Nephron progenitor cell (in vitro differentiated cells): ENCODE results near the gene SIGLEC10.
"Not testable (repeated sequence)": the region's sequence is repeated elsewhere in the genome, so short reads cannot be mapped to it uniquely, and the experiment has no call there.

ENCODE experiments used
- DNase-seq: peaks from one replicate; pipeline ENCODE4 v3.0.0; 2021
- H3K27ac Mint-ChIP-seq: 2 replicates; pipeline ENCODE4 v1.8.0; 2021; ENCODE audit warnings: mild to moderate bottlenecking, moderate library complexity, mixed read lengths
- H3K27me3 Mint-ChIP-seq: 2 replicates; pipeline ENCODE4 v1.8.0; 2021; ENCODE audit warnings: mild to moderate bottlenecking, low read depth, mixed read lengths; ENCODE audit not compliant: poor library complexity
- H3K36me3 Mint-ChIP-seq: 2 replicates; pipeline ENCODE4 v1.8.0; 2021; ENCODE audit warnings: low read depth, mixed read lengths
- H3K4me1 Mint-ChIP-seq: 2 replicates; pipeline ENCODE4 v1.8.0; 2021; ENCODE audit warnings: mixed read lengths
- H3K4me3 Mint-ChIP-seq: 2 replicates; pipeline ENCODE4 v1.8.0; 2021; ENCODE audit warnings: mild to moderate bottlenecking, moderate library complexity, mixed read lengths
- H3K9me3 Mint-ChIP-seq: 2 replicates; pipeline ENCODE4 v1.8.0; 2021; ENCODE audit warnings: mild to moderate bottlenecking, moderate library complexity, mixed read lengths
- CTCF ChIP-seq: fragments of 200-600 bp; sonication (generic); IDR thresholded peaks from 2 replicates; pipeline ENCODE4 v1.5.0; 2021; ENCODE audit warnings: antibody characterized with exemption

The SIGLEC10 gene, protein sequence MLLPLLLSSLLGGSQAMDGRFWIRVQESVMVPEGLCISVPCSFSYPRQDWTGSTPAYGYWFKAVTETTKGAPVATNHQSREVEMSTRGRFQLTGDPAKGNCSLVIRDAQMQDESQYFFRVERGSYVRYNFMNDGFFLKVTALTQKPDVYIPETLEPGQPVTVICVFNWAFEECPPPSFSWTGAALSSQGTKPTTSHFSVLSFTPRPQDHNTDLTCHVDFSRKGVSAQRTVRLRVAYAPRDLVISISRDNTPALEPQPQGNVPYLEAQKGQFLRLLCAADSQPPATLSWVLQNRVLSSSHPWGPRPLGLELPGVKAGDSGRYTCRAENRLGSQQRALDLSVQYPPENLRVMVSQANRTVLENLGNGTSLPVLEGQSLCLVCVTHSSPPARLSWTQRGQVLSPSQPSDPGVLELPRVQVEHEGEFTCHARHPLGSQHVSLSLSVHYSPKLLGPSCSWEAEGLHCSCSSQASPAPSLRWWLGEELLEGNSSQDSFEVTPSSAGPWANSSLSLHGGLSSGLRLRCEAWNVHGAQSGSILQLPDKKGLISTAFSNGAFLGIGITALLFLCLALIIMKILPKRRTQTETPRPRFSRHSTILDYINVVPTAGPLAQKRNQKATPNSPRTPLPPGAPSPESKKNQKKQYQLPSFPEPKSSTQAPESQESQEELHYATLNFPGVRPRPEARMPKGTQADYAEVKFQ

DNA sequence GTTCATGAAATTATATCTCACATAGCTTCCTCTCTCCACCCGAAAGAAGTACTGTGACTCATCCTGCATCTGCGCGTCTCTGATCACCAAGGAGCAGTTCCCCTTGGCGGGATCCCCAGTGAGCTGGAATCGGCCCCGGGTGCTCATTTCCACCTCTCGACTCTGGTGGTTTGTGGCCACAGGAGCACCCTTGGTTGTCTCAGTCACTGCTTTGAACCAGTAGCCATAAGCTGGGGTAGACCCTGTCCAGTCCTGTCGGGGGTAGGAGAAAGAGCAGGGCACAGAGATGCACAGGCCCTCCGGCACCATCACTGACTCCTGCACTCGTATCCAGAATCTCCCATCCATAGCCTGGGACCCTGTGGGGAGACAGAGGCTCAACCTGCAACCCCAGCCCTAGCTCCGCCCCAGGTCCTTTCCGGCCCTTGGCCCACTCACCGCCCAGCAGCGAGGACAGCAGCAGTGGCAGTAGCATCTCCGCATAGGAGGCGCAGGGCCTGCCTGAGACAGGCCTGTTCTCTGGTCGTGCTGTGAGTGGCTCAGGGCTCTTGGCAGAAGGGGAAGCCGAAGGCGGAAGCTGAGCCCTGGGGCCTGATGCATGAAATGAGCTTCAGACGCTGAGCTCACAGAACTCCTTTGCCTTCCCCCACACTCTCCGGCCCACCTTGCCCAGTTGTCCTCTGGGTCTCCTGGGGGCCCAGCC, at the start of gene SIGLEC10:
TSS of gene SIGLEC10 (minus strand) at position 536 of the 703 bp plus-strand sequence. CDS start at position 475, 61 bp downstream.
- Mint-ChIP-seq H3K27ac (no peak within 1 kb of the TSS), H3K36me3 (no peaks in the 10 kb centered on the region), H3K27me3 (peaks cover 9% of the 10 kb centered on the region), H3K4me3 (no peak within 1 kb of the TSS), H3K4me1 (no peaks in the 10 kb centered on the region), H3K9me3 (peaks cover 3% of the 10 kb centered on the region)
- TF ChIP-seq CTCF = no peak
- DNase-seq = no peak

DNA sequence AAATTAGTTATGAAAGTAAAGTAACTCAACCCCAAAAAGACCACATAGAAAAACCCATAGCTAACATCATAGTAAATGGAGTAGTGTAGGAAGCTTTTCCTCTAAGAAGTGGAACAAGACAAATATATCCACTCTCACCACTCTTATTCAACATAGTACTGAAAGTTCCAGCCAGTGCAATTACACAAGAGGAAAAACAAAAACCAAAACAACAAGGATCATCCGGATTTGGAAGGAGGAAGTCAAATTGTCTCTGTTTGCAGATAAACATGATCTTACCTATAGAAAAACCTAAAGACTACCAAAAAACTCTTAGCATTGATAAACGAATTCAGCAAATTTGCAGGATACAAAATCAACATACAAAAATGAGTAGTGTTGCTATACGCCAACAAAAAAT, 49.3 kb upstream of the SIGLEC10 start:
- Mint-ChIP-seq H3K4me3 (no peak overlapping the region), H3K27ac (no peak overlapping the region), H3K36me3 (no peaks in the 10 kb centered on the region), H3K27me3 (peaks cover 38% of the 10 kb centered on the region), H3K9me3 (peaks cover 26% of the 10 kb centered on the region), H3K4me1 (no peaks in the 10 kb centered on the region)
- TF ChIP-seq CTCF = no peak
- no peak for DNase-seq

DNA sequence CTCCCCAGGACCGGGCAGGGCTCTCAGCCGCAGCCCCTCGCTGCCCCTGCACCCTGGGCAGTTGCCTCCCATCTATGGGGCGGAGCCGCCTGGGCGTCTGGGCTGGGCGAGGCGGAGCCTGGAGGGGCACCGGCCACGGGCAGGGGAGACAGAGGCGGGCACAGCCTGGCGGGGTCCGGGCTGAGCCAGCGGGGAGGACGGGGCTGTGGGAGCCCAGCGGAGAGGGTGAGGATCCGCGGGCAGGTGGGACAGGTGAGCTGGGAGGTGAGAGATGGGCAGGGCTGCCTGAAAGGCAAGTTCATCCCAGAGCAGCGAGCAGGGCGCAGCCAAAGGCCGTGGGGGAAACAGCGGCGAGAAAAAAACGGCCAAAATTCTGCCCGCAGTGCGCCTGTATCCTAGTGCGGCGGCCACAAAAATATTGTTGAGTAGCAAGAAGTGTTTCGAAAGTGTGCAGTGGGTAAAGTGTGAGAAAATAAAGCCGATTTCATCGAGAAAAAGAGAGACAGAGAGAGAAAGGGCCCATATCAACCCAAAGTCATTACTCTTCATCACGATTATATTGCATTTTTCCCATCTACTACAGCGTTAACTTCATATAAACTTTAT, 46.6 kb upstream of the SIGLEC10 start:
- not testable (repeated sequence) for H3K4me3 Mint-ChIP-seq, H3K36me3 Mint-ChIP-seq, H3K27ac Mint-ChIP-seq, DNase-seq, H3K4me1 Mint-ChIP-seq
- Mint-ChIP-seq H3K27me3 (peaks cover 41% of the 10 kb centered on the region), H3K9me3 (peaks cover 40% of the 10 kb centered on the region)

DNA sequence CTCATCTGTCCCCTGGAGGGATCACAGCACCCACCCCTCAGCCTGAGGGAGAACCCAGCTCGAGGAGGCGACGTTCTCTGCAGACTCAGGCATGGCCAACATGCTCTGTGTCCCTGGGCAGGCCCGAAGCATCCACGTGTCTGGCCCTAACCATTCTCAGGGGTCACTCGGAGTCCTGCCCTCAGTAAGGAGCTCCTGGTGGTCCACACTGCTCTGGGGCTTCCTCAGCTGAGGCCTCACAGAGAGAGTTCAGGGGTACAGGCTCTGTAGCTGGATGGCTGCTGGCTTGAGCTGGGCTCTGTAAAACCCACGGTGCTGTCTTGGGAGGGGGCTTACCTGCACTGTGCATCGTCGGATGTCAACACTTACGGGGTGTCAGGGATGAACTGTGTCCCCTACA, 45.2 kb upstream of the SIGLEC10 start:
- no peak for TF ChIP-seq CTCF

GRCh38 chr19:51462276-51462675, 44.8 kb upstream of the SIGLEC10 start:
- DNase-seq = no peak
- Mint-ChIP-seq H3K27ac (no peak overlapping the region), H3K9me3 (peaks cover 48% of the 10 kb centered on the region), H3K27me3 (peaks cover 40% of the 10 kb centered on the region), H3K36me3 (no peaks in the 10 kb centered on the region), H3K4me3 (no peak overlapping the region), H3K4me1 (no peaks in the 10 kb centered on the region)
- TF ChIP-seq CTCF = no peak

More for the DNA sequence above, 45.2 kb upstream of the SIGLEC10 start:
- Mint-ChIP-seq H3K36me3 (no peaks in the 10 kb centered on the region), H3K9me3 (peaks cover 47% of the 10 kb centered on the region), H3K4me3 (no peak overlapping the region), H3K27me3 (peaks cover 41% of the 10 kb centered on the region), H3K4me1 (no peaks in the 10 kb centered on the region), H3K27ac (no peak overlapping the region)
- DNase-seq = no peak

GRCh38 chr19:51461723-51462161, 44.3 kb upstream of the SIGLEC10 start:
- Mint-ChIP-seq H3K27ac (no peak overlapping the region), H3K9me3 (peaks cover 50% of the 10 kb centered on the region), H3K4me1 (no peaks in the 10 kb centered on the region), H3K27me3 (peaks cover 36% of the 10 kb centered on the region), H3K36me3 (no peaks in the 10 kb centered on the region), H3K4me3 (no peak overlapping the region)
- TF ChIP-seq CTCF = no peak
- no peak for DNase-seq
